ENCODE data around the gene SYK.

DNA sequence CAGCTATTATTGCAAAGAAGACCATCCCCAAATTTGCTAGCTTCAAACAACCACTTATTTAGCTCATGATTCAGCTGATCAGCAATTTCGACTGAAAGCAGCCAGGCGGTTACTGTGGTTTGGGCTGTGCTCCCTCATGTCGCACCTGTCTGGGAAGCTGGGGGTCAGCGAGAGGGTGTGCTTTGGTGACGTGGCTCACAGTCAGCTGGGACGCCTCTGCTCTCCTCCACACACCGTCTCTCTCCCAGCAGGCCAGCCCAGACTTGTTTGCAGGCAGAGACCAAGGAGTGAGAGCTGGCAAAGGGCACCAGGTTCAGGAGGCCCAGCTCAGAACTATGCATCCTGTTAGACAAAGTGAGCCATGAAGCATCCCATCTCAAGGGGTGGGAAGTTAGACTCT lies 140.9 kb downstream of the SYK start:
- TF ChIP-seq, protein P1, sequence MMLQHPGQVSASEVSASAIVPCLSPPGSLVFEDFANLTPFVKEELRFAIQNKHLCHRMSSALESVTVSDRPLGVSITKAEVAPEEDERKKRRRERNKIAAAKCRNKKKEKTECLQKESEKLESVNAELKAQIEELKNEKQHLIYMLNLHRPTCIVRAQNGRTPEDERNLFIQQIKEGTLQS (IDR thresholded peaks at IDR 0.05), result no peak
- TF ChIP-seq, protein P2, sequence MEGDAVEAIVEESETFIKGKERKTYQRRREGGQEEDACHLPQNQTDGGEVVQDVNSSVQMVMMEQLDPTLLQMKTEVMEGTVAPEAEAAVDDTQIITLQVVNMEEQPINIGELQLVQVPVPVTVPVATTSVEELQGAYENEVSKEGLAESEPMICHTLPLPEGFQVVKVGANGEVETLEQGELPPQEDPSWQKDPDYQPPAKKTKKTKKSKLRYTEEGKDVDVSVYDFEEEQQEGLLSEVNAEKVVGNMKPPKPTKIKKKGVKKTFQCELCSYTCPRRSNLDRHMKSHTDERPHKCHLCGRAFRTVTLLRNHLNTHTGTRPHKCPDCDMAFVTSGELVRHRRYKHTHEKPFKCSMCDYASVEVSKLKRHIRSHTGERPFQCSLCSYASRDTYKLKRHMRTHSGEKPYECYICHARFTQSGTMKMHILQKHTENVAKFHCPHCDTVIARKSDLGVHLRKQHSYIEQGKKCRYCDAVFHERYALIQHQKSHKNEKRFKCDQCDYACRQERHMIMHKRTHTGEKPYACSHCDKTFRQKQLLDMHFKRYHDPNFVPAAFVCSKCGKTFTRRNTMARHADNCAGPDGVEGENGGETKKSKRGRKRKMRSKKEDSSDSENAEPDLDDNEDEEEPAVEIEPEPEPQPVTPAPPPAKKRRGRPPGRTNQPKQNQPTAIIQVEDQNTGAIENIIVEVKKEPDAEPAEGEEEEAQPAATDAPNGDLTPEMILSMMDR (IDR thresholded peaks at IDR 0.05 in 2 of 3, conservative IDR thresholded peaks at IDR 0.05 in 1 of 3; ENCODE audit: borderline replicate concordance in 1 of 3, insufficient read depth in 1 of 3, low read depth in 2 of 3, low read length in 2 of 3), result no peak
- no peak for TF ChIP-seq ZNF274 (IDR thresholded peaks at IDR 0.05; ENCODE audit: low read depth, low read length)
- TF ChIP-seq EZH2phosphoT487 (IDR thresholded peaks at IDR 0.05; ENCODE audit: borderline replicate concordance), result no peak
- no peak for TF ChIP-seq EZH2 (IDR thresholded peaks at IDR 0.05)

All from HCT116 (cell line).